ENCODE results near the gene CEP128.

The CEP128 gene

GRCh38 chr14:80464531-80465149 is 476.9 kb downstream of the CEP128 start:
- H3K27me3 ChIP-seq (ENCODE audit: low read depth, low read length) = no peaks in the 10 kb centered on the region
- TF ChIP-seq EZH2phosphoT487 (IDR thresholded peaks at IDR 0.05; ENCODE audit: low read depth) = no peak
- TF ChIP-seq CTCF (IDR thresholded peaks at IDR 0.05; ENCODE audit: low read depth, low read length) = no peak
- H3K27ac ChIP-seq (ENCODE audit: low read length) = no peak overlapping the region
- no peaks in the 10 kb centered on the region for H4K20me1 ChIP-seq (ENCODE audit: insufficient read depth, low read length)
- H3K79me2 ChIP-seq (ENCODE audit: low read length) = no peaks in the 10 kb centered on the region
- H3K4me3 ChIP-seq (ENCODE audit: low read length) = no peak overlapping the region
- no peak overlapping the region for H3K9ac ChIP-seq (ENCODE audit: low read length)
- no peak overlapping the region for H2AFZ ChIP-seq (ENCODE audit: low read depth, low read length)
- no peaks in the 10 kb centered on the region for H3K36me3 ChIP-seq (replicated peaks; ENCODE audit: low read depth, low read length)
- no peaks in the 10 kb centered on the region for H3K4me1 ChIP-seq (ENCODE audit: low read length)
- H3K9me3 ChIP-seq (ENCODE audit: insufficient read depth, low read length) = no peaks in the 10 kb centered on the region
- H3K4me2 ChIP-seq (ENCODE audit: low read length) = no peak overlapping the region

GRCh38 chr14:80456209-80456608 is 485.3 kb downstream of the CEP128 start:
- no peak overlapping the region for H3K9ac ChIP-seq (ENCODE audit: low read length)
- no peaks in the 10 kb centered on the region for H3K27me3 ChIP-seq (ENCODE audit: low read depth, low read length)
- no peaks in the 10 kb centered on the region for H3K4me1 ChIP-seq (ENCODE audit: low read length)
- no peaks in the 10 kb centered on the region for H4K20me1 ChIP-seq (ENCODE audit: insufficient read depth, low read length)
- no peaks in the 10 kb centered on the region for H3K36me3 ChIP-seq (replicated peaks; ENCODE audit: low read depth, low read length)
- no peak overlapping the region for H3K4me2 ChIP-seq (ENCODE audit: low read length)
- no peak overlapping the region for H2AFZ ChIP-seq (ENCODE audit: low read depth, low read length)
- no peak overlapping the region for H3K4me3 ChIP-seq (ENCODE audit: low read length)
- H3K27ac ChIP-seq (ENCODE audit: low read length) = no peak overlapping the region
- no peaks in the 10 kb centered on the region for H3K9me3 ChIP-seq (ENCODE audit: insufficient read depth, low read length)
- TF ChIP-seq CTCF (IDR thresholded peaks at IDR 0.05; ENCODE audit: low read depth, low read length) (no peak), EZH2phosphoT487 (IDR thresholded peaks at IDR 0.05; ENCODE audit: low read depth) (no peak)
- no peaks in the 10 kb centered on the region for H3K79me2 ChIP-seq (ENCODE audit: low read length)

- TF ChIP-seq CTCF (IDR thresholded peaks at IDR 0.05; ENCODE audit: low read depth, low read length) (no peak), EZH2phosphoT487 (IDR thresholded peaks at IDR 0.05; ENCODE audit: low read depth) (no peak)
- Histone ChIP-seq H3K79me2 (ENCODE audit: low read length) (no peaks in the 10 kb centered on the region), H3K36me3 (replicated peaks; ENCODE audit: low read depth, low read length) (no peaks in the 10 kb centered on the region), H4K20me1 (ENCODE audit: insufficient read depth, low read length) (no peaks in the 10 kb centered on the region), H3K27me3 (ENCODE audit: low read depth, low read length) (no peaks in the 10 kb centered on the region), H3K4me2 (ENCODE audit: low read length) (no peak overlapping the region), H2AFZ (ENCODE audit: low read depth, low read length) (no peak overlapping the region), H3K4me1 (ENCODE audit: low read length) (no peaks in the 10 kb centered on the region), H3K27ac (ENCODE audit: low read length) (no peak overlapping the region), H3K9me3 (ENCODE audit: insufficient read depth, low read length) (no peaks in the 10 kb centered on the region), H3K9ac (ENCODE audit: low read length) (no peak overlapping the region), H3K4me3 (ENCODE audit: low read length) (no peak overlapping the region)
Measured at GRCh38 chr14:80455031-80455430, 486.5 kb downstream of the CEP128 start.

- Histone ChIP-seq H3K9ac (ENCODE audit: low read length) (no peak overlapping the region), H3K36me3 (replicated peaks; ENCODE audit: low read depth, low read length) (no peaks in the 10 kb centered on the region), H3K9me3 (ENCODE audit: insufficient read depth, low read length) (no peaks in the 10 kb centered on the region), H3K4me1 (ENCODE audit: low read length) (no peaks in the 10 kb centered on the region), H4K20me1 (ENCODE audit: insufficient read depth, low read length) (no peaks in the 10 kb centered on the region), H3K4me2 (ENCODE audit: low read length) (no peak overlapping the region), H3K4me3 (ENCODE audit: low read length) (no peak overlapping the region), H3K27ac (ENCODE audit: low read length) (no peak overlapping the region), H3K79me2 (ENCODE audit: low read length) (no peaks in the 10 kb centered on the region), H3K27me3 (ENCODE audit: low read depth, low read length) (no peaks in the 10 kb centered on the region), H2AFZ (ENCODE audit: low read depth, low read length) (no peak overlapping the region)
- no peak for TF ChIP-seq EZH2phosphoT487 (IDR thresholded peaks at IDR 0.05; ENCODE audit: low read depth)
- TF ChIP-seq CTCF (IDR thresholded peaks at IDR 0.05; ENCODE audit: low read depth, low read length) = no peak
Measured at GRCh38 chr14:80448267-80448666, 493.3 kb downstream of the CEP128 start.
